ENCODE results near the gene SLC25A29.

- TF ChIP-seq CTCF (IDR thresholded peaks at IDR 0.05) (no peak), POLR2A (IDR thresholded peaks at IDR 0.05) (no peak), POLR2AphosphoS5 (IDR thresholded peaks at IDR 0.05) (no peak)
These were observed 8.5 kb upstream of the SLC25A29 start for GRCh38 chr14:100314724-100315123.

All from breast epithelium (tissue), 3 donors.